ENCODE results near the gene SLC26A3.

SLC26A3 gene

GRCh38 chr7:107725138-107725740 lies 77.8 kb downstream of the SLC26A3 start:
- DNase-seq (ENCODE audit: low spot score), result peak; percentile 76
- no peak overlapping the region for H3K27ac ChIP-seq
- POLR2A ChIA-PET (ENCODE audit: low non-redundant PET), result no interaction called here
- CTCF ChIA-PET, result interaction anchor here (0.6 kb wide), 1 partner anchor 557 kb away, joined by 5 read pairs; no protein-coding TSS in a partner anchor
- TF ChIP-seq, protein P1, sequence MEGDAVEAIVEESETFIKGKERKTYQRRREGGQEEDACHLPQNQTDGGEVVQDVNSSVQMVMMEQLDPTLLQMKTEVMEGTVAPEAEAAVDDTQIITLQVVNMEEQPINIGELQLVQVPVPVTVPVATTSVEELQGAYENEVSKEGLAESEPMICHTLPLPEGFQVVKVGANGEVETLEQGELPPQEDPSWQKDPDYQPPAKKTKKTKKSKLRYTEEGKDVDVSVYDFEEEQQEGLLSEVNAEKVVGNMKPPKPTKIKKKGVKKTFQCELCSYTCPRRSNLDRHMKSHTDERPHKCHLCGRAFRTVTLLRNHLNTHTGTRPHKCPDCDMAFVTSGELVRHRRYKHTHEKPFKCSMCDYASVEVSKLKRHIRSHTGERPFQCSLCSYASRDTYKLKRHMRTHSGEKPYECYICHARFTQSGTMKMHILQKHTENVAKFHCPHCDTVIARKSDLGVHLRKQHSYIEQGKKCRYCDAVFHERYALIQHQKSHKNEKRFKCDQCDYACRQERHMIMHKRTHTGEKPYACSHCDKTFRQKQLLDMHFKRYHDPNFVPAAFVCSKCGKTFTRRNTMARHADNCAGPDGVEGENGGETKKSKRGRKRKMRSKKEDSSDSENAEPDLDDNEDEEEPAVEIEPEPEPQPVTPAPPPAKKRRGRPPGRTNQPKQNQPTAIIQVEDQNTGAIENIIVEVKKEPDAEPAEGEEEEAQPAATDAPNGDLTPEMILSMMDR (conservative IDR thresholded peaks at IDR 0.05; ENCODE audit: low read depth), result peak; percentile 80

DNA sequence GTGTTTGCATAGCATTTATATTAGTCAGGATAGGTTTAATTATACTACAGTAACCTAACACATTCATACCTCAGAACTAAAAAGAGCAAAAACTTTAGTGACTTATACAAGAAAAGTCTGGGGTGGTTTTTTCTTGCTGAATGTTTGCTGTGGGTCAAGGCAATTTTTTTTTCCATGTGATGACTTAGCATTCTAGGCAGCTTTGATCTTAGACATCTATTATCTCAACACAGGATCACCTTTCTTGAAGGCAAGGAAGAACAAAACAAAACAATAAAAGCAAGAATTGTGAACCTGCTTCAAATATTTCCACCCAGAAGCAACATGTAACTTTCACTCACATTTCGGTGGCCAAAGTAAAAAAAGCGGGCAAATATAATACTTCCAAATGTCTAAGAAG lies 79.8 kb downstream of the SLC26A3 start:
- POLR2A ChIA-PET (ENCODE audit: low non-redundant PET), result no interaction called here
- CTCF ChIA-PET, result no interaction called here
- H3K27ac ChIP-seq, result no peak overlapping the region
- TF ChIP-seq, protein P1 (conservative IDR thresholded peaks at IDR 0.05; ENCODE audit: low read depth), result no peak
- DNase-seq (ENCODE audit: low spot score), result no peak

DNA sequence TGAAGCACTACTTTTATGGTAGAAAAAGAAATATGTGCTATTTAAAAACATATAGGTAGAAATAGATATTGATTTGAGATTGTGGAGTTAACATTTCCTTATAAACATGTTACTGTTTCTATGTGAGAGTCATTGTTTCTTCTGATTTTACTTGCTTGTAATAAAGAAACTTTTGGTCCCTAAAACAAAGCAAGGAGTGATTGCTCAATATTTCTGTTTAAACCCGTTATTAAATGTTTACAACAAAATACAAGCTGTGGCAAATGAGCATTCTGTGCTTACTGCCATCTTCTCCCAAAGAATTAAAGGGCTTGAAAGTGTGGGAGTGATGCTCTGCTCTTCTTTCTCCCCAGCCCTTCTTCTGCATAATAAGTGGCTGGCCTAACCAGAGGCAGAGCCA lies 81.7 kb downstream of the SLC26A3 start:
- DNase-seq (ENCODE audit: low spot score), result no peak
- TF ChIP-seq, protein P1 (conservative IDR thresholded peaks at IDR 0.05; ENCODE audit: low read depth), result no peak
- POLR2A ChIA-PET (ENCODE audit: low non-redundant PET), result no interaction called here

DNA sequence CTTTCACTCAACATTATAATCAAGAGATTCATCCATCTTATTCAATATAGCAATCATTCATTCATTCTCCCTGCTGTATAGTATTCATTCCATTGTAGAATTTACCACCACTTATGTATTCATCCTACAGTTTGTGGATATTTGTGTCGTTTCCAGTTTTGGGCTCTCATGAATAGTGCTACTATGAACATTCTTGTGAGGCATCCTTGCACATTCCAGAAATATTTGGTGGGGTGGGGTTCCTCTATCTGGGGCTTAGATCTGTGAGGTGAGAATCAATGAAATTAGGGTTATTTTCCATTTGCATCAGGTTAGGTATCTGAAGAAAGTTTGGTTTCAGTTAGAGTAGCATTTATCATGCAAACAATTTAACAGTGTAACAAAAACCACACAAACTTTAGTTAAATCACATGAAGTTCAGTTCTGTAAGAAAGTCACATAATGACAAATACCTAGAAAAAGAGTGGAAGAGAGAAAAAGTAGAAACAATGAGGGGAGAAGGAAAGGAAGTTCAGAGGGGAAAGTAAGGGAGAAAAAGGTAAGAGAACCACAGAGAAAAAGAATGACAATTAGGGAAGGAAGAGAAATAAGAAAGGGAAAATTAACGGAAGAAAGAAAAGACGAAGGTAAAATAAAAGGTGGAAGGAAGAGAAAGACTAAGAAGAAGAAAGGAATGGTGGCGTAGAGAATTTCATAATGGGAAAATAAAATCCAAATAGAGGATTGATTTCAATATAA lies 84.4 kb downstream of the SLC26A3 start:
- DNase-seq (ENCODE audit: low spot score), result no peak
- CTCF ChIA-PET, result no interaction called here
- POLR2A ChIA-PET (ENCODE audit: low non-redundant PET), result no interaction called here
- TF ChIP-seq, protein P1 (conservative IDR thresholded peaks at IDR 0.05; ENCODE audit: low read depth), result no peak
- H3K27ac ChIP-seq, result no peak overlapping the region

More for the DNA sequence above, 81.7 kb downstream of the SLC26A3 start:
- CTCF ChIA-PET, result no interaction called here
- H3K27ac ChIP-seq, result no peak overlapping the region

GRCh38 chr7:107715531-107715930 lies 87.5 kb downstream of the SLC26A3 start:
- peak; percentile 34 for DNase-seq (ENCODE audit: low spot score)
- POLR2A ChIA-PET (ENCODE audit: low non-redundant PET), result no interaction called here
- CTCF ChIA-PET, result no interaction called here
- no peak overlapping the region for H3K27ac ChIP-seq
- TF ChIP-seq, protein P1 (conservative IDR thresholded peaks at IDR 0.05; ENCODE audit: low read depth), result no peak

Measured in RWPE1 (cell line).